Neuronal stem cell (in vitro differentiated cells): Measurements from ENCODE around the gene ZNF490.

Source experiments
- DNase-seq: peaks from one replicate; pipeline ENCODE4 v3.0.0-alpha.2; 2013; ENCODE audit warnings: low spot score
- H2AFZ ChIP-seq: one replicate; pipeline ENCODE4 v1.6.1; 2013; ENCODE audit warnings: mild to moderate bottlenecking, low read length, inconsistent platforms
- H2AK5ac ChIP-seq: 2 replicates; pipeline ENCODE4 v1.6.1; 2013; ENCODE audit warnings: low read depth, mild to moderate bottlenecking, inconsistent platforms, low read length, moderate library complexity, mixed read lengths
- H2BK120ac ChIP-seq: 2 replicates; pipeline ENCODE4 v1.6.1; 2013; ENCODE audit warnings: low read depth, mild to moderate bottlenecking, inconsistent platforms, low read length, moderate library complexity, mixed read lengths
- H2BK12ac ChIP-seq: one replicate; pipeline ENCODE4 v1.6.1; 2013; ENCODE audit warnings: low read length, inconsistent platforms
- H2BK15ac ChIP-seq: 2 replicates; pipeline ENCODE4 v1.6.1; 2013; ENCODE audit warnings: mild to moderate bottlenecking, low read length, inconsistent platforms, mixed read lengths
- H2BK5ac ChIP-seq: one replicate; pipeline ENCODE4 v1.6.1; 2013; ENCODE audit warnings: inconsistent platforms, mild to moderate bottlenecking, low read length, moderate library complexity
- H3K14ac ChIP-seq: one replicate; pipeline ENCODE4 v1.6.1; 2013; ENCODE audit warnings: low read length, inconsistent platforms
- H3K18ac ChIP-seq: 2 replicates; pipeline ENCODE4 v1.6.1; 2013; ENCODE audit warnings: low read length, inconsistent platforms
- H3K23ac ChIP-seq: 2 replicates; pipeline ENCODE4 v1.6.1; 2013; ENCODE audit warnings: low read depth, mild to moderate bottlenecking, mixed read lengths, low read length, inconsistent platforms; ENCODE audit not compliant: poor library complexity
- H3K27ac ChIP-seq: replicated peaks from 3 replicates; pipeline ENCODE4 v1.5.1; 2013; ENCODE audit warnings: low read length, inconsistent platforms
- H3K27me3 ChIP-seq, 3 experiments: 2 replicates each; pipeline ENCODE4 v1.6.1; 2013; ENCODE audit warnings: low read length in 3 of 3, mild to moderate bottlenecking in 2 of 3, inconsistent platforms in 1 of 3, low read depth in 1 of 3, mixed read lengths in 1 of 3, moderate library complexity in 1 of 3; ENCODE audit not compliant: control insufficient read depth in 3 of 3, insufficient read depth in 3 of 3
- H3K36me3 ChIP-seq, 2 donors: replicated peaks in 1 of 2; 2 replicates each; pipeline ENCODE4 v1.6.1; 2013; ENCODE audit warnings: low read length in 2 of 2; ENCODE audit not compliant: control insufficient read depth in 2 of 2, insufficient read depth in 2 of 2
- H3K4ac ChIP-seq: 2 replicates; pipeline ENCODE4 v1.6.1; 2013; ENCODE audit warnings: inconsistent platforms, mild to moderate bottlenecking, low read length, moderate library complexity
- H3K4me1 ChIP-seq, 2 donors: 1 replicate in 1 of 2; 2 replicates in 1 of 2; pipeline ENCODE4 v1.6.1; 2013; ENCODE audit warnings: low read length in 2 of 2, low read depth in 1 of 2; ENCODE audit not compliant: control insufficient read depth in 2 of 2, insufficient read depth in 1 of 2
- H3K4me2 ChIP-seq: one replicate; pipeline ENCODE4 v1.6.1; 2013; ENCODE audit warnings: mild to moderate bottlenecking, low read length, inconsistent platforms; ENCODE audit not compliant: insufficient read depth, poor library complexity, severe bottlenecking
- H3K4me3 ChIP-seq, 2 donors: 2 replicates each; pipeline ENCODE4 v1.5.1; 2013; ENCODE audit warnings: low read length in 2 of 2, mild to moderate bottlenecking in 2 of 2, inconsistent platforms in 1 of 2, moderate library complexity in 1 of 2
- H3K79me1 ChIP-seq: one replicate; pipeline ENCODE4 v1.6.1; 2013; ENCODE audit warnings: low read depth, mild to moderate bottlenecking, inconsistent platforms, low read length, moderate library complexity
- H3K9ac ChIP-seq: one replicate; pipeline ENCODE4 v1.6.1; 2013; ENCODE audit warnings: mild to moderate bottlenecking, low read depth, low read length, inconsistent platforms; ENCODE audit not compliant: poor library complexity
- H3K9me3 ChIP-seq, 2 donors: replicated peaks in 1 of 2; 2 replicates each; pipeline versions ENCODE3 to v1.6.1; 2013; ENCODE audit warnings: low read length in 2 of 2, mild to moderate bottlenecking in 2 of 2, inconsistent platforms in 1 of 2, low read depth in 1 of 2, mixed read lengths in 1 of 2, moderate library complexity in 1 of 2; ENCODE audit not compliant: control insufficient read depth in 2 of 2, insufficient read depth in 1 of 2
- H4K8ac ChIP-seq: one replicate; pipeline ENCODE4 v1.6.1; 2013; ENCODE audit warnings: low read depth, mild to moderate bottlenecking, inconsistent platforms, low read length, moderate library complexity
- H4K91ac ChIP-seq: one replicate; pipeline ENCODE4 v1.6.1; 2013; ENCODE audit warnings: low read length, low read depth, mild to moderate bottlenecking, inconsistent platforms; ENCODE audit not compliant: poor library complexity
- WGBS, 2 donors: extraction: QIAGEN DNeasy Blood & Tissue Kit; methylation state at CpG; one replicate each; pipeline ENCODE4 v1.1.7; 2013; ENCODE audit warnings: missing lambda C conversion rate in 2 of 2, mixed read lengths in 1 of 2; ENCODE audit not compliant: insufficient read length in 2 of 2, insufficient replicate concordance in 1 of 2; ENCODE audit errors: extremely low coverage in 2 of 2; 5-methylcytosine and 5-hydroxymethylcytosine counted together

The ZNF490 gene

DNA sequence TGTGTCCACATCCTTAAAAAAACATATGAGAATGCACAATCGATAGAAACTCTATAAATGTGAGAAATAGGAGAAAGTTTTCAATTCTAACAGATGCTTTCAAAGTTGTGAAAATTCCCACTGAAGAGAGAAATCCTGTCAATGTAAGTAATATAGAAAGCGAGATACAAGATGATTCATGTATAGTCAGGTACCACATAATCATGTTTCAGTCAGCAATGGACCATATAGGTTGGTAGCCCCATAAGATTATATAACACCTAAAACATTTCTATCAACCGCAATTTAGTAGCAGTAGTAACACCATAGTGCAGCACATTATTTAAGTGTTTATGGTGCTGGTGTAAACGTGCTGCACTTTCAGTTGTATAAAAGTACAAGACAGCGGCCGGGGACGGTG lies 18.6 kb upstream of the ZNF490 start:
- no peak overlapping the region for H3K23ac ChIP-seq
- peaks cover 40 to 76% of the 10 kb centered on the region in 2 donors for H3K36me3 ChIP-seq
- H2BK15ac ChIP-seq, result no peak overlapping the region
- H3K27me3 ChIP-seq, result no peaks in the 10 kb centered on the region
- no peak overlapping the region for H2AK5ac ChIP-seq
- no peak overlapping the region for H3K27ac ChIP-seq
- no peak overlapping the region for H2BK12ac ChIP-seq
- no peak overlapping the region for H4K8ac ChIP-seq
- H3K4ac ChIP-seq, result no peak overlapping the region
- no peak overlapping the region for H2BK120ac ChIP-seq
- H3K9ac ChIP-seq, result no peak overlapping the region
- H3K4me3 ChIP-seq, result no peak overlapping the region
- no peak overlapping the region for H4K91ac ChIP-seq
- H3K4me1 ChIP-seq, result no peaks in the 10 kb centered on the region
- H2AFZ ChIP-seq, result no peak overlapping the region
- H3K9me3 ChIP-seq, result peaks cover 31 to 66% of the 10 kb centered on the region in 2 donors
- H2BK5ac ChIP-seq, result no peak overlapping the region
- no peak overlapping the region for H3K18ac ChIP-seq
- DNase-seq, result no peak
- H3K79me1 ChIP-seq, result no peaks in the 10 kb centered on the region
- H3K14ac ChIP-seq, result no peak overlapping the region
- no CpG with 5 or more reads among the region's 7 CpGs for WGBS, 2 donors
- H3K4me2 ChIP-seq, result no peak overlapping the region

DNA sequence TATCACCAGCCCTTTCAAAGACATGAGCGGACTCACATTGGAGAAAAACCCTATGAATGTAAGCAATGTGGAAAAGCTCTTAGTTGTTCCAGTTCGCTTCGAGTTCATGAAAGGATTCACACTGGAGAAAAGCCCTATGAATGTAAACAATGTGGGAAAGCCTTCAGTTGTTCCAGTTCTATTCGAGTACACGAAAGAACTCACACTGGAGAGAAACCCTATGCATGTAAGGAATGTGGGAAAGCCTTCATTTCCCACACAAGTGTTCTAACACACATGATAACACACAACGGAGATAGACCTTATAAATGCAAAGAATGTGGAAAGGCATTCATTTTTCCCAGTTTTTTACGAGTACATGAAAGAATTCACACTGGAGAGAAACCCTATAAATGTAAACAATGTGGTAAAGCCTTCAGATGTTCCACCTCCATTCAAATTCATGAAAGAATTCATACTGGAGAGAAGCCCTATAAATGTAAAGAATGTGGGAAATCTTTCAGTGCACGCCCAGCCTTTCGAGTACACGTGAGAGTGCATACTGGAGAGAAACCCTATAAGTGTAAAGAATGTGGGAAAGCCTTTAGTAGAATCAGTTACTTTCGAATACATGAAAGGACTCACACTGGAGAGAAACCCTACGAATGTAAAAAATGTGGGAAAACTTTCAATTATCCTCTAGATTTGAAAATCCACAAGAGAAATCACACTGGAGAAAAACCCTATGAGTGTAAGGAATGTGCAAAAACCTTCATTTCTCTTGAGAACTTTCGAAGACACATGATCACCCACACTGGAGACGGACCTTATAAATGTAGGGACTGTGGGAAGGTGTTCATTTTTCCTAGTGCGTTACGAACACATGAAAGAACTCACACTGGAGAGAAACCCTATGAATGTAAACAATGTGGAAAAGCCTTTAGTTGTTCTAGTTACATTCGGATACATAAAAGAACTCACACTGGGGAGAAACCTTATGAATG lies 17.7 kb upstream of the ZNF490 start:
- H3K4ac ChIP-seq, result no peak overlapping the region
- no CpG with 5 or more reads among the region's 17 CpGs for WGBS, 2 donors
- peak overlapping the region; percentile 32 for H3K27ac ChIP-seq
- no peak overlapping the region for H3K4me2 ChIP-seq
- H2BK15ac ChIP-seq, result no peak overlapping the region
- no peak overlapping the region for H2BK120ac ChIP-seq
- peaks cover 43 to 82% of the 10 kb centered on the region in 2 donors for H3K36me3 ChIP-seq
- H3K79me1 ChIP-seq, result no peaks in the 10 kb centered on the region
- H3K9ac ChIP-seq, result no peak overlapping the region
- H3K4me3 ChIP-seq, result peak overlapping the region in 1 of 2 donors; percentile 6
- DNase-seq, result no peak
- H3K27me3 ChIP-seq, result no peaks in the 10 kb centered on the region
- H2AK5ac ChIP-seq, result no peak overlapping the region
- H3K4me1 ChIP-seq, result no peaks in the 10 kb centered on the region
- peaks cover 31 to 69% of the 10 kb centered on the region in 2 donors for H3K9me3 ChIP-seq
- H2BK5ac ChIP-seq, result no peak overlapping the region
- no peak overlapping the region for H4K91ac ChIP-seq
- no peak overlapping the region for H2AFZ ChIP-seq
- no peak overlapping the region for H3K23ac ChIP-seq
- no peak overlapping the region for H4K8ac ChIP-seq
- H2BK12ac ChIP-seq, result no peak overlapping the region
- H3K18ac ChIP-seq, result no peak overlapping the region
- no peak overlapping the region for H3K14ac ChIP-seq

DNA sequence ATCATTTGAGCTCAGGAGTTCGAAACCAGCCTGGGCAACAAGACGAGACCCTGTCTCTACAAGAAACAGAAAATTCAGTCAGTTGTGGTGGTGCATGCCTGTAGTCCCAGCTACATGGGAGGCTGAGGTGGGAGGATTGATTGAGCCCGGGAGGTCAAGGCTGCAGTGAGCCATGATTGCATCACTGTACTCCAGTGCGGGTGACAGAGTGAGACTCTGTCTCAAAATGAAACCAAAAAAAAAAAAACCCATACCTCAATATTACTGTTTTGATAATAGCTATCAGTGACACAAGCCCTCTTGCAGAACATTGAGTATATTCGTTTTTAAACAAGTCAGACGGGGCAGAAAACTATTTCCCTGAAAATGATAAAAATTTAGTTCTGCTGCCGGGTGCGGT lies 16.3 kb upstream of the ZNF490 start:
- no peak overlapping the region for H3K23ac ChIP-seq
- no peak overlapping the region for H3K4me3 ChIP-seq
- H4K8ac ChIP-seq, result no peak overlapping the region
- no CpG with 5 or more reads among the region's 8 CpGs for WGBS, 2 donors
- H3K9me3 ChIP-seq, result peaks cover 33 to 72% of the 10 kb centered on the region in 2 donors
- H3K4me2 ChIP-seq, result no peak overlapping the region
- H2BK12ac ChIP-seq, result no peak overlapping the region
- no peak overlapping the region for H2BK5ac ChIP-seq
- H2BK15ac ChIP-seq, result no peak overlapping the region
- no peaks in the 10 kb centered on the region for H3K79me1 ChIP-seq
- H3K27ac ChIP-seq, result no peak overlapping the region
- no peaks in the 10 kb centered on the region for H3K27me3 ChIP-seq
- H3K18ac ChIP-seq, result no peak overlapping the region
- H2AK5ac ChIP-seq, result no peak overlapping the region
- no peak overlapping the region for H2BK120ac ChIP-seq
- H2AFZ ChIP-seq, result no peak overlapping the region
- H3K9ac ChIP-seq, result no peak overlapping the region
- no peak overlapping the region for H4K91ac ChIP-seq
- no peak for DNase-seq
- no peaks in the 10 kb centered on the region for H3K4me1 ChIP-seq
- no peak overlapping the region for H3K14ac ChIP-seq
- peaks cover 43 to 85% of the 10 kb centered on the region in 2 donors for H3K36me3 ChIP-seq
- no peak overlapping the region for H3K4ac ChIP-seq

DNA sequence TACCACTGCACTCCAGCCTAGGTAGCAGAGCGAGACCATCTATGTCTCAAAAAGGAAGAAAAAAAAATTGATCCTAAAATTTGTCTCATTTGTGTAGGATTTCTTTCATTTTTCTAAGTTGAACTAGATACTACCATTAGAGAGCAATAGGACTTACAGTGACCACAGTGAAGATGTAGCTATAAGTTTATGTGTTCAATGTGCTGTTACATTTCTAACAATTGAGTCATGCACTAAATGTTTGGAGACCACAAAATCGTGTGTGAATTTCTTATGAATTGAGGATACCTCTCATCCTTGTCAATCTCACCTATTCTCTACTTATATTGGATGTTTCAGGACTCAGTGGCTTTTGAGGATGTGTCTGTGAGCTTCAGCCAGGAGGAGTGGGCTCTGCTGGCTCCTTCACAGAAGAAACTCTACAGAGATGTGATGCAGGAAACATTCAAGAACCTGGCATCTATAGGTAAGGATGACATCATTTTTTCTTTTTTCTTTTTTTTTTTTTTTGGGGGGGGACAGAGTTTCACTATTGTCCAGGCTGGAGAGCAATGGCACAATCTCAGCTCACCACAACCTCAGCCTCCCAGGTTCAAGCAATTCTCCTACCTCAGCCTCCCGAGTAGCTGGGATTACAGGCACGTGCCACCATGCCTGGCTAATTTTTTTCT lies 12.9 kb upstream of the ZNF490 start:
- Histone ChIP-seq H2AFZ (no peak overlapping the region), H3K4ac (no peak overlapping the region), H3K9me3 (peaks cover 27 to 62% of the 10 kb centered on the region in 2 donors), H2BK5ac (no peak overlapping the region), H3K4me3 (no peak overlapping the region), H3K4me2 (no peak overlapping the region), H3K9ac (no peak overlapping the region), H2BK120ac (no peak overlapping the region), H3K27ac (no peak overlapping the region), H3K14ac (no peak overlapping the region), H4K8ac (no peak overlapping the region), H3K36me3 (peaks cover 28 to 60% of the 10 kb centered on the region in 2 donors), H2BK15ac (no peak overlapping the region), H2AK5ac (no peak overlapping the region), H3K18ac (no peak overlapping the region), H3K4me1 (no peaks in the 10 kb centered on the region), H3K79me1 (no peaks in the 10 kb centered on the region), H3K23ac (no peak overlapping the region), H3K27me3 (no peaks in the 10 kb centered on the region), H4K91ac (no peak overlapping the region), H2BK12ac (no peak overlapping the region)
- no peak for DNase-seq
- WGBS, 2 donors, result no CpG with 5 or more reads among the region's 4 CpGs
